Left forelimb (tissue), 1 donor: Measurements from ENCODE around the gene RNASEH2A.
"Not testable (repeated sequence)": the region's sequence is repeated elsewhere in the genome, so short reads cannot be mapped to it uniquely, and the experiment has no call there.

ENCODE experiments used
- DNase-seq: peaks from one replicate; pipeline ENCODE4 v3.0.0-alpha.2; 2018; ENCODE audit warnings: low spot score

The RNASEH2A gene

GRCh38 chr19:12794196-12794941 is 12.0 kb upstream of the RNASEH2A start:
- no peak for DNase-seq

GRCh38 chr19:12794971-12795381 is 11.4 kb upstream of the RNASEH2A start:
- no peak for DNase-seq

- peak; percentile 87 for DNase-seq
Observed at GRCh38 chr19:12796146-12797071, 10.0 kb upstream of the RNASEH2A start.

GRCh38 chr19:12797141-12797587 is 9.2 kb upstream of the RNASEH2A start:
- DNase-seq, result no peak

GRCh38 chr19:12797607-12798006 is 8.8 kb upstream of the RNASEH2A start:
- not testable (repeated sequence) for DNase-seq

GRCh38 chr19:12799742-12800465 is 6.5 kb upstream of the RNASEH2A start:
- DNase-seq, result no peak

GRCh38 chr19:12800466-12800770 is 6.0 kb upstream of the RNASEH2A start:
- DNase-seq, result no peak

- no peak for DNase-seq
Observed at GRCh38 chr19:12800923-12801465, 5.4 kb upstream of the RNASEH2A start.

GRCh38 chr19:12801466-12802266 is 4.7 kb upstream of the RNASEH2A start, which contains the start of the genes PRDX2 and THSD8:
PRDX2 (minus strand) TSS chr19:12801800; CDS start chr19:12801261, 539 bp downstream.
THSD8 (plus strand) TSS chr19:12802069; CDS start chr19:12802072, 3 bp downstream.
- peak; percentile 88 for DNase-seq

- DNase-seq, result no peak
Observed at GRCh38 chr19:12802267-12803106, 3.9 kb upstream of the RNASEH2A start.

- DNase-seq, result no peak
Observed at GRCh38 chr19:12804051-12804450, 2.3 kb upstream of the RNASEH2A start.

GRCh38 chr19:12815088-12815487 is 8.7 kb downstream of the RNASEH2A start:
- no peak for DNase-seq

- not testable (repeated sequence) for DNase-seq
Observed at GRCh38 chr19:12817188-12817587, 10.8 kb downstream of the RNASEH2A start.

- DNase-seq, result not testable (repeated sequence)
Observed at GRCh38 chr19:12817810-12818209, 11.4 kb downstream of the RNASEH2A start.

GRCh38 chr19:12821761-12822160 is 15.4 kb downstream of the RNASEH2A start:
- no peak for DNase-seq

- no peak for DNase-seq
Observed at GRCh38 chr19:12825254-12826131, 19.1 kb downstream of the RNASEH2A start.

- DNase-seq, result no peak
Observed at GRCh38 chr19:12828494-12828893, 22.1 kb downstream of the RNASEH2A start.

- DNase-seq, result no peak
Observed at GRCh38 chr19:12833418-12833737, 27.0 kb downstream of the RNASEH2A start.
